Activated B cell treated with CpG ODN at 0.5 μM for 24 hours (primary cell): ENCODE results near the gene ABCA1. TPM values are rescaled to one million over a fixed set of nuclear protein-coding genes. Genes with fewer than 3 reads are reported as not detected.

ENCODE experiments used
- ATAC-seq: fragments of 200-7000 bp; cut with Tn5 transposase; one replicate; pipeline ENCODE4 v1.10.0; 2021; ENCODE audit warnings: low read depth, mild to moderate bottlenecking, moderate library complexity
- CTCF ChIA-PET: fragments of 350-600 bp; sonication (Branson Sonifier 250); formaldehyde crosslinking; loops from one replicate; lab custom pipeline; 2021; ENCODE audit warnings: antibody characterized with exemption; lab: Charles Lee
- POLR2A ChIA-PET: fragments of 350-600 bp; sonication (Branson Sonifier 250); formaldehyde crosslinking; loops from one replicate; lab custom pipeline; 2021; ENCODE audit warnings: antibody characterized with exemption; lab: Charles Lee
- DNase-seq: peaks from one replicate; pipeline ENCODE4 v3.0.0; 2022
- H3K27ac Mint-ChIP-seq: one replicate; pipeline ENCODE4 v1.8.0; 2020; ENCODE audit warnings: mixed read lengths
- H3K27me3 Mint-ChIP-seq: one replicate; pipeline ENCODE4 v1.8.0; 2021; ENCODE audit warnings: mixed read lengths
- H3K36me3 Mint-ChIP-seq: one replicate; pipeline ENCODE4 v1.8.0; 2021; ENCODE audit warnings: low read depth, mixed read lengths
- H3K4me1 Mint-ChIP-seq: one replicate; pipeline ENCODE4 v1.8.0; 2021; ENCODE audit warnings: mixed read lengths
- H3K4me3 Mint-ChIP-seq: one replicate; pipeline ENCODE4 v1.8.0; 2020; ENCODE audit warnings: mild to moderate bottlenecking, mixed read lengths
- H3K9me3 Mint-ChIP-seq: one replicate; pipeline ENCODE4 v1.8.0; 2020; ENCODE audit warnings: mixed read lengths
- CTCF ChIP-seq: fragments of 200-600 bp; IDR thresholded peaks from one replicate; pipeline ENCODE4 v1.8.0; 2022; ENCODE audit warnings: antibody characterized with exemption, mild to moderate bottlenecking
- intact Hi-C: fragments of 100-400 bp; cut with micrococcal nuclease; formaldehyde crosslinking; loops from one replicate; pipeline ENCODE4 v1.15.1; 2024
- total RNA-seq: library from RNA; stranded (reverse); gene quantifications from 2 replicates; pipeline ENCODE4 v1.2.3, GENCODE V29; 2022

ABCA1 gene
- total RNA-seq, 1 donor from 2014 or later: 2.3 TPM

- POLR2A ChIA-PET: no interaction called here
- TF ChIP-seq CTCF: no peak
- Mint-ChIP-seq H3K4me1 (no peaks in the 10 kb centered on the region), H3K27ac (no peak overlapping the region), H3K9me3 (no peaks in the 10 kb centered on the region), H3K4me3 (no peak overlapping the region), H3K27me3 (no peaks in the 10 kb centered on the region), H3K36me3 (peaks cover 68% of the 10 kb centered on the region)
- ATAC-seq (no peak), DNase-seq (no peak)
- CTCF ChIA-PET: no interaction called here
- intact Hi-C loops: no loop called here
Observed at GRCh38 chr9:104843644-104844240, 84.2 kb downstream of the ABCA1 start.

GRCh38 chr9:104842698-104843097, 85.3 kb downstream of the ABCA1 start:
- H3K4me1 Mint-ChIP-seq: no peaks in the 10 kb centered on the region

GRCh38 chr9:104841601-104842141, 86.3 kb downstream of the ABCA1 start:
- no peak for DNase-seq
- H3K9me3 Mint-ChIP-seq: no peaks in the 10 kb centered on the region
- no peak for TF ChIP-seq CTCF
- no peaks in the 10 kb centered on the region for H3K4me1 Mint-ChIP-seq
- no peak overlapping the region for H3K4me3 Mint-ChIP-seq
- no peak overlapping the region for H3K27ac Mint-ChIP-seq
- no peak for ATAC-seq
- no peaks in the 10 kb centered on the region for H3K27me3 Mint-ChIP-seq
- POLR2A ChIA-PET: no interaction called here
- intact Hi-C loops: no loop called here
- CTCF ChIA-PET: no interaction called here
- peaks cover 74% of the 10 kb centered on the region for H3K36me3 Mint-ChIP-seq

More at GRCh38 chr9:104842698-104843097, 85.3 kb downstream of the ABCA1 start:
- no peaks in the 10 kb centered on the region for H3K9me3 Mint-ChIP-seq
- peaks cover 70% of the 10 kb centered on the region for H3K36me3 Mint-ChIP-seq
- ChIA-PET CTCF (no interaction called here), POLR2A (no interaction called here)
- no peak for ATAC-seq
- no peaks in the 10 kb centered on the region for H3K27me3 Mint-ChIP-seq
- DNase-seq: no peak
- no peak overlapping the region for H3K4me3 Mint-ChIP-seq
- intact Hi-C loops: no loop called here
- no peak for TF ChIP-seq CTCF
- no peak overlapping the region for H3K27ac Mint-ChIP-seq

GRCh38 chr9:104838958-104839357, 89.0 kb downstream of the ABCA1 start:
- no peaks in the 10 kb centered on the region for H3K27me3 Mint-ChIP-seq
- intact Hi-C loops: no loop called here
- H3K36me3 Mint-ChIP-seq: peaks cover 82% of the 10 kb centered on the region
- H3K27ac Mint-ChIP-seq: no peak overlapping the region
- ChIA-PET CTCF (no interaction called here), POLR2A (no interaction called here)
- no peak for TF ChIP-seq CTCF
- H3K4me3 Mint-ChIP-seq: no peak overlapping the region
- H3K4me1 Mint-ChIP-seq: no peaks in the 10 kb centered on the region
- ATAC-seq: no peak
- no peak for DNase-seq
- H3K9me3 Mint-ChIP-seq: no peaks in the 10 kb centered on the region

- Mint-ChIP-seq H3K27ac (no peak overlapping the region), H3K4me1 (no peaks in the 10 kb centered on the region), H3K4me3 (no peak overlapping the region), H3K27me3 (no peaks in the 10 kb centered on the region), H3K36me3 (peaks cover 84% of the 10 kb centered on the region), H3K9me3 (no peaks in the 10 kb centered on the region)
- ATAC-seq (no peak), DNase-seq (no peak)
- intact Hi-C loops: no loop called here
- CTCF ChIA-PET: no interaction called here
- POLR2A ChIA-PET: no interaction called here
- no peak for TF ChIP-seq CTCF
Observed at GRCh38 chr9:104836767-104837166, 91.2 kb downstream of the ABCA1 start.
